ENCODE results near the gene GPR141. TPM values are rescaled to one million over a fixed set of nuclear protein-coding genes. Genes with fewer than 3 reads are reported as not detected.

GPR141 gene
- polyA plus RNA-seq, 1 of the 3 experiments (the other 2 are of a cell fraction), result not detected

GRCh38 chr7:37665352-37666022, 18.1 kb upstream of the GPR141 start (continued):
- TF ChIP-seq RXRA (IDR thresholded peaks at IDR 0.05; ENCODE audit: borderline replicate concordance, low read depth), result no peak

- H2AFZ ChIP-seq (ENCODE audit: low read depth), result no peak overlapping the region
- H3K9ac ChIP-seq, result no peak overlapping the region
- H3K9me2 ChIP-seq, result no peaks in the 10 kb centered on the region
- no peaks in the 10 kb centered on the region for H3K27me3 ChIP-seq (ENCODE audit: insufficient read depth)
- H3F3A ChIP-seq (replicated peaks; ENCODE audit: insufficient read depth), result no peaks in the 10 kb centered on the region
- H3K36me3 ChIP-seq (replicated peaks in 1 of 2; ENCODE audit: control insufficient read depth in 1 of 2, insufficient read depth in 2 of 2, low read length in 1 of 2), result no peaks in the 10 kb centered on the region
- H3K27ac ChIP-seq (ENCODE audit: low read depth in 2 of 2, low read length in 1 of 2), result no peak overlapping the region
- ChIA-PET POLR2A (no interaction called here), CTCF (no interaction called here)
- no peak overlapping the region for H3K4me2 ChIP-seq
- WGBS (ENCODE audit: low lambda C conversion rate), result 34% methylated on average over 8 of the region's 8 CpGs
- H3K4me1 ChIP-seq (ENCODE audit: control insufficient read depth in 1 of 2, insufficient read depth in 2 of 2, low read depth in 1 of 2, low read length in 1 of 2), result no peaks in the 10 kb centered on the region
- H4K20me1 ChIP-seq (ENCODE audit: insufficient read depth), result no peaks in the 10 kb centered on the region
- H3K79me2 ChIP-seq (ENCODE audit: insufficient read depth), result no peaks in the 10 kb centered on the region
- TF ChIP-seq TCF12 (IDR thresholded peaks at IDR 0.05) (no peak), RCOR1 (IDR thresholded peaks at IDR 0.05; ENCODE audit: low read length) (no peak), FOXJ3 (CRISPR knock-in tag; IDR thresholded peaks at IDR 0.05) (no peak), RXRA (IDR thresholded peaks at IDR 0.05; ENCODE audit: borderline replicate concordance, low read depth) (no peak), FOSL2 (IDR thresholded peaks at IDR 0.05; ENCODE audit: borderline replicate concordance, low read depth) (no peak), NFIC (IDR thresholded peaks at IDR 0.05; ENCODE audit: borderline replicate concordance) (no peak), TEAD4 (IDR thresholded peaks at IDR 0.05; ENCODE audit: borderline replicate concordance, insufficient read depth) (no peak), TAF1 (IDR thresholded peaks at IDR 0.05; ENCODE audit: borderline replicate concordance, low read depth, low read length) (no peak), NRF1 (IDR thresholded peaks at IDR 0.05; ENCODE audit: low read depth, low read length) (no peak)
- TF ChIP-seq, protein P1, sequence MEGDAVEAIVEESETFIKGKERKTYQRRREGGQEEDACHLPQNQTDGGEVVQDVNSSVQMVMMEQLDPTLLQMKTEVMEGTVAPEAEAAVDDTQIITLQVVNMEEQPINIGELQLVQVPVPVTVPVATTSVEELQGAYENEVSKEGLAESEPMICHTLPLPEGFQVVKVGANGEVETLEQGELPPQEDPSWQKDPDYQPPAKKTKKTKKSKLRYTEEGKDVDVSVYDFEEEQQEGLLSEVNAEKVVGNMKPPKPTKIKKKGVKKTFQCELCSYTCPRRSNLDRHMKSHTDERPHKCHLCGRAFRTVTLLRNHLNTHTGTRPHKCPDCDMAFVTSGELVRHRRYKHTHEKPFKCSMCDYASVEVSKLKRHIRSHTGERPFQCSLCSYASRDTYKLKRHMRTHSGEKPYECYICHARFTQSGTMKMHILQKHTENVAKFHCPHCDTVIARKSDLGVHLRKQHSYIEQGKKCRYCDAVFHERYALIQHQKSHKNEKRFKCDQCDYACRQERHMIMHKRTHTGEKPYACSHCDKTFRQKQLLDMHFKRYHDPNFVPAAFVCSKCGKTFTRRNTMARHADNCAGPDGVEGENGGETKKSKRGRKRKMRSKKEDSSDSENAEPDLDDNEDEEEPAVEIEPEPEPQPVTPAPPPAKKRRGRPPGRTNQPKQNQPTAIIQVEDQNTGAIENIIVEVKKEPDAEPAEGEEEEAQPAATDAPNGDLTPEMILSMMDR (IDR thresholded peaks at IDR 0.05), result no peak
- TF ChIP-seq, protein P2, sequence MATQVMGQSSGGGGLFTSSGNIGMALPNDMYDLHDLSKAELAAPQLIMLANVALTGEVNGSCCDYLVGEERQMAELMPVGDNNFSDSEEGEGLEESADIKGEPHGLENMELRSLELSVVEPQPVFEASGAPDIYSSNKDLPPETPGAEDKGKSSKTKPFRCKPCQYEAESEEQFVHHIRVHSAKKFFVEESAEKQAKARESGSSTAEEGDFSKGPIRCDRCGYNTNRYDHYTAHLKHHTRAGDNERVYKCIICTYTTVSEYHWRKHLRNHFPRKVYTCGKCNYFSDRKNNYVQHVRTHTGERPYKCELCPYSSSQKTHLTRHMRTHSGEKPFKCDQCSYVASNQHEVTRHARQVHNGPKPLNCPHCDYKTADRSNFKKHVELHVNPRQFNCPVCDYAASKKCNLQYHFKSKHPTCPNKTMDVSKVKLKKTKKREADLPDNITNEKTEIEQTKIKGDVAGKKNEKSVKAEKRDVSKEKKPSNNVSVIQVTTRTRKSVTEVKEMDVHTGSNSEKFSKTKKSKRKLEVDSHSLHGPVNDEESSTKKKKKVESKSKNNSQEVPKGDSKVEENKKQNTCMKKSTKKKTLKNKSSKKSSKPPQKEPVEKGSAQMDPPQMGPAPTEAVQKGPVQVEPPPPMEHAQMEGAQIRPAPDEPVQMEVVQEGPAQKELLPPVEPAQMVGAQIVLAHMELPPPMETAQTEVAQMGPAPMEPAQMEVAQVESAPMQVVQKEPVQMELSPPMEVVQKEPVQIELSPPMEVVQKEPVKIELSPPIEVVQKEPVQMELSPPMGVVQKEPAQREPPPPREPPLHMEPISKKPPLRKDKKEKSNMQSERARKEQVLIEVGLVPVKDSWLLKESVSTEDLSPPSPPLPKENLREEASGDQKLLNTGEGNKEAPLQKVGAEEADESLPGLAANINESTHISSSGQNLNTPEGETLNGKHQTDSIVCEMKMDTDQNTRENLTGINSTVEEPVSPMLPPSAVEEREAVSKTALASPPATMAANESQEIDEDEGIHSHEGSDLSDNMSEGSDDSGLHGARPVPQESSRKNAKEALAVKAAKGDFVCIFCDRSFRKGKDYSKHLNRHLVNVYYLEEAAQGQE (IDR thresholded peaks at IDR 0.05; ENCODE audit: low read depth, low read length), result no peak
- TF ChIP-seq, protein P3, sequence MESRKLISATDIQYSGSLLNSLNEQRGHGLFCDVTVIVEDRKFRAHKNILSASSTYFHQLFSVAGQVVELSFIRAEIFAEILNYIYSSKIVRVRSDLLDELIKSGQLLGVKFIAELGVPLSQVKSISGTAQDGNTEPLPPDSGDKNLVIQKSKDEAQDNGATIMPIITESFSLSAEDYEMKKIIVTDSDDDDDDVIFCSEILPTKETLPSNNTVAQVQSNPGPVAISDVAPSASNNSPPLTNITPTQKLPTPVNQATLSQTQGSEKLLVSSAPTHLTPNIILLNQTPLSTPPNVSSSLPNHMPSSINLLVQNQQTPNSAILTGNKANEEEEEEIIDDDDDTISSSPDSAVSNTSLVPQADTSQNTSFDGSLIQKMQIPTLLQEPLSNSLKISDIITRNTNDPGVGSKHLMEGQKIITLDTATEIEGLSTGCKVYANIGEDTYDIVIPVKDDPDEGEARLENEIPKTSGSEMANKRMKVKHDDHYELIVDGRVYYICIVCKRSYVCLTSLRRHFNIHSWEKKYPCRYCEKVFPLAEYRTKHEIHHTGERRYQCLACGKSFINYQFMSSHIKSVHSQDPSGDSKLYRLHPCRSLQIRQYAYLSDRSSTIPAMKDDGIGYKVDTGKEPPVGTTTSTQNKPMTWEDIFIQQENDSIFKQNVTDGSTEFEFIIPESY (IDR thresholded peaks at IDR 0.05; ENCODE audit: borderline replicate concordance, low read depth), result no peak
- peaks cover 5% of the 10 kb centered on the region; the same call in 1 of the 2 replicates for H3K9me3 ChIP-seq
- DNase-seq, result no peak
- H3K4me3 ChIP-seq (ENCODE audit: low read depth in 2 of 2, low read length in 1 of 2), result no peak overlapping the region
Observed at GRCh38 chr7:37666026-37666799, 17.4 kb upstream of the GPR141 start.
